AG04449 (cell line): ENCODE results near the gene BTBD10.

Source experiments
- CTCF ChIA-PET: fragments of 350-600 bp; formaldehyde crosslinking; extraction: SDS; loops from one replicate; lab custom pipeline; 2021; ENCODE audit warnings: antibody characterized with exemption; lab: Yijun Ruan, JAX
- POLR2A ChIA-PET: fragments of 400-600, 350-600 bp; formaldehyde crosslinking; extraction: SDS; loops from one replicate; lab custom pipeline; 2020; ENCODE audit warnings: antibody characterized with exemption, inconsistent platforms; lab: Yijun Ruan, JAX
- DNase-seq: peaks from one replicate; pipeline ENCODE4 v3.0.0-alpha.2; 2010; ENCODE audit warnings: low read depth, low spot score
- H3K4me3 ChIP-seq: 2 replicates; pipeline ENCODE4 v1.5.1; 2011; ENCODE audit warnings: low read depth, mild to moderate bottlenecking, control low read depth, low read length
- CTCF ChIP-seq: IDR thresholded peaks from one replicate; pipeline ENCODE4 v1.5.1; 2011; ENCODE audit warnings: mild to moderate bottlenecking, moderate library complexity, low read length, control low read depth, inconsistent platforms; ENCODE audit not compliant: insufficient read depth; ENCODE audit errors: missing control alignments

The BTBD10 gene

DNA sequence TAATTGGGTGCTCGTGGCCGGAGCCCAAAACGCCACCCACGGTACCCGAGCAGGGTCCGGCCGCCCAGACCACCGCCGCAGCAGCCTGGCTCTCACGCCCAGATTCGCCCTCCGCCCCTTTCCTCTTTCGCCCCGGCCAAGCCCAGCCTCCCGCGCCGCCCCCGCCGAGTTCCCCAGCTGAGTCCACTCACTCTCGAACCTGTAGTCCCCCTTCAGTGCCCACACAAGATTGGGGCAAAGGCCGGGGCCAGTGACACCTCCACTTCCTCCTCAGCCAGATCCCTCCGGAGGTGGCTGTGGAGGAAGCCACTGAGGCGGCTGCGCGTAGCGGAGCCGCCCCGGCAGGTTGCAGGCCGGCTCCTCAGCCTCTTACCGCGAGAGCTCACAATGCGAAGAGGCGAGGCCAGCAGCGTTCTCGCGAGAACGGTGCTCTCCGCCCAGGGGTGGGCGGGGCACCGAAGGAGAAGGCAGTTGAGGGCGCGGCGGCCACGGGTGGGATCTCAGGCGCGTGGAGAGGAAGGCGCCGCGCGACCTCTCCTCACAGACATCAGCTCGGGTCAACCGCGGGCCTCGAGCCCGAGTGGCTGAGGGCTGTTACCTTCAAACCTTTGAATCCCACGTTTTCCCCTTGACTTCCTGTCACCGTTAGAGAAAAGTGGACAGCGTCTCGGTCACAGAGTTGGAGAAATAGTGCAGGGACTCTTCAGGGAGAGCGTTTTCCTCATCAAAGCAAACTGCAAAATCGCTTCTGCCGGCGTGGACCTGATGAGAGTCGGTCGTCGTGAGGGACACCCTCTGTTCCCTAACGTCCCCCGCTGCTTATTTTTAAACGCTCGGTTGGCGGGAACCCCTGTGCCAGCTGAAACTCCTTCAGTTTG lies at the start of gene BTBD10:
BTBD10 (minus strand) TSS at position 322 of the 878 bp plus-strand sequence. CDS start 18,098 bp downstream, outside the sequence.
- CTCF ChIA-PET: interaction anchor here (0.5 to 5.0 kb wide), 10 partner anchors 9 to 497 kb away, joined by 3 to 28 read pairs (median 8); no protein-coding TSS in a partner anchor
- POLR2A ChIA-PET: interaction anchor here (0.7 to 1.6 kb wide), 9 partner anchors 10 to 254 kb away, joined by 3 to 5 read pairs (median 3); partner anchors contain the start of gene FAR1
- H3K4me3 ChIP-seq: peak within 1 kb of the TSS; percentile 87
- no peak for TF ChIP-seq CTCF
- peak; percentile 49 for DNase-seq

DNA sequence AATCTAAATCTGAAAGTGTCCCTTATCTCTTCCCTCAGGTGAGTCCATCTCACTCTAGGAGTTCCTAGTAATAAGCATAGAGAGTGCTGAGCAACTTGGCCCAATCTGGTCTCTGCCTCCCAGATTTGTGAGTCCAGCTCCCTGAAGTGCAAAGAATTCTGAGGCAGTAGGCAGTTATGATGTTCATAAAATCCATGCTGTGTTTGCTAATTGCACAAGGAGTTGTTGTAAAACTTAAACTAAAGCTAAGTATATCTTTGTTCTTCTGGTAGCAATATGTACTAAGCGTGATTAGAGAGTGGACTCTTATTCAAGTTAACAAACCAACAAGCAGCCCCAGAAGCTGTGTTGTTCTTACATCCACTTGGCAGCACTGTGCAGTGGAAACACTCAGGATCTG lies 40.4 kb upstream of the BTBD10 start:
- POLR2A ChIA-PET: no interaction called here
- DNase-seq: no peak
- TF ChIP-seq CTCF: no peak
- CTCF ChIA-PET: no interaction called here
- H3K4me3 ChIP-seq: no peak overlapping the region

GRCh38 chr11:13502492-13502891 lies 39.5 kb upstream of the BTBD10 start:
- no peak overlapping the region for H3K4me3 ChIP-seq
- no peak for TF ChIP-seq CTCF
- ChIA-PET CTCF (no interaction called here), POLR2A (no interaction called here)
- DNase-seq: no peak

- TF ChIP-seq CTCF: no peak
- ChIA-PET CTCF (no interaction called here), POLR2A (no interaction called here)
- H3K4me3 ChIP-seq: no peak within 1 kb of the TSS
- DNase-seq: no peak
These were observed 32.9 kb upstream of the BTBD10 start, which contains the start of gene PTH for GRCh38 chr11:13495929-13496328. TSS of gene PTH (minus strand) at chr11:13495997. CDS start at chr11:13492855, 3,142 bp downstream.

GRCh38 chr11:13494051-13494450 lies 31.0 kb upstream of the BTBD10 start:
- H3K4me3 ChIP-seq: no peak overlapping the region
- DNase-seq: no peak
- CTCF ChIA-PET: no interaction called here
- TF ChIP-seq CTCF: no peak
- POLR2A ChIA-PET: no interaction called here

DNA sequence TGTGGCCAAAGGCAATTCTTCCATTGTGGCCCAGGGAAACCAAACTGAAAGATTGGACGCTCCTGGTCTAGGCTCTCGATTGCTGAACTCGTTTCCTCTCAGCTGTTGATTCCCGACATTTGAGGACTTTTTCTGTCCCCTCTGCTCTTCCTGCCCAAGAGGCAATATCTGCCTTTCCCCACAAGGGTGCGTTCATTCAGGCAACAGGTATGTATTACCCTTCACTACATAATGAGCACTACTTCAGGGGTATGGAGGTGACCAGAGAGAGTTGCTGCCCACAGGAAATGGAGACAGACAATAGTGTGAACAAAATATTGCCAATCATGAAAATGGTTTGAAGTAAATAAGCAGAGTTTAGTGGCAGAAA lies 24.6 kb upstream of the BTBD10 start:
- ChIA-PET CTCF (interaction anchor here (0.6 to 1.7 kb wide), 3 partner anchors 22 to 180 kb away, joined by 3 to 5 read pairs (median 3); no protein-coding TSS in a partner anchor), POLR2A (no interaction called here)
- DNase-seq: no peak
- no peak for TF ChIP-seq CTCF
- H3K4me3 ChIP-seq: no peak overlapping the region
